ENCODE results near the gene LRP1. TPM values are rescaled to one million over a fixed set of nuclear protein-coding genes. Genes with fewer than 3 reads are reported as not detected.

Gene LRP1
- polyA plus RNA-seq, 1 donor (not counting 4 experiments of a cell fraction or from before 2014, with no cell fraction given) = 4.9 TPM

- FAIRE-seq = peak; percentile 51
- Histone ChIP-seq H3K9me3 (ENCODE audit: control insufficient read depth, low read depth, low read length) (no peaks in the 10 kb centered on the region), H3K4me2 (ENCODE audit: control insufficient read depth, extremely low read depth, insufficient read depth, low read depth, low read length) (peak overlapping the region; percentile 94), H3K4me1 (ENCODE audit: control insufficient read depth, extremely low read depth, insufficient read depth, low read length) (peaks cover 73% of the 10 kb centered on the region), H3K9me1 (ENCODE audit: control insufficient read depth, extremely low read depth, insufficient read depth, low read length) (no peaks in the 10 kb centered on the region), H3K27ac (ENCODE audit: control insufficient read depth, insufficient read depth, low read length) (no peak overlapping the region), H3K36me3 (ENCODE audit: control insufficient read depth in 2 of 2, extremely low read depth in 1 of 2, insufficient read depth in 2 of 2, low read length in 2 of 2) (peaks cover 17 to 24% of the 10 kb centered on the region in 2 experiments), H3K9ac (ENCODE audit: control insufficient read depth, extremely low read depth, insufficient read depth, low read length) (no peak overlapping the region), H3K79me2 (ENCODE audit: control insufficient read depth, insufficient read depth, low read length) (no peaks in the 10 kb centered on the region), H4K20me1 (ENCODE audit: control insufficient read depth, extremely low read depth, insufficient read depth, low read length) (no peaks in the 10 kb centered on the region), H3K4me3 (ENCODE audit: control insufficient read depth in 2 of 3, extremely low read depth in 1 of 3, insufficient read depth in 2 of 3, low read depth in 1 of 3, low read length in 3 of 3) (no peak overlapping the region), H3K27me3 (ENCODE audit: control insufficient read depth, extremely low read depth, insufficient read depth, low read length) (peaks cover 39% of the 10 kb centered on the region), H2AFZ (ENCODE audit: control insufficient read depth, low read length) (no peak overlapping the region)
- no peak for TF ChIP-seq CTCF (optimal IDR thresholded peaks at IDR 0.05 in 1 of 3, IDR thresholded peaks at IDR 0.05 in 1 of 3, conservative IDR thresholded peaks at IDR 0.05 in 1 of 3; ENCODE audit: extremely low read depth in 1 of 3, insufficient read depth in 2 of 3, low read length in 3 of 3)
- no peak for TF ChIP-seq EZH2 (IDR thresholded peaks at IDR 0.05; ENCODE audit: low read length)
- dilution Hi-C loops (cut with MboI; ENCODE audit: extremely low pct_ligation_motif_present, low sequenced_read_pairs) = no loop called here
- no peak for DNase-seq (ENCODE audit: low read depth, low spot score)
Observed at GRCh38 chr12:57237596-57237931, 109.3 kb downstream of the LRP1 start.

- H3K9ac ChIP-seq (ENCODE audit: control insufficient read depth, extremely low read depth, insufficient read depth, low read length) = peak overlapping the region; percentile 44
- H3K4me1 ChIP-seq (ENCODE audit: control insufficient read depth, extremely low read depth, insufficient read depth, low read length) = peaks cover 80% of the 10 kb centered on the region
- peaks cover 11 to 18% of the 10 kb centered on the region in 2 experiments for H3K36me3 ChIP-seq (ENCODE audit: control insufficient read depth in 2 of 2, extremely low read depth in 1 of 2, insufficient read depth in 2 of 2, low read length in 2 of 2)
- FAIRE-seq (no peak), DNase-seq (ENCODE audit: low read depth, low spot score) (no peak)
- TF ChIP-seq CTCF (optimal IDR thresholded peaks at IDR 0.05 in 1 of 3, IDR thresholded peaks at IDR 0.05 in 1 of 3, conservative IDR thresholded peaks at IDR 0.05 in 1 of 3; ENCODE audit: extremely low read depth in 1 of 3, insufficient read depth in 2 of 3, low read length in 3 of 3) (no peak), EZH2 (IDR thresholded peaks at IDR 0.05; ENCODE audit: low read length) (no peak)
- peaks cover 44% of the 10 kb centered on the region for H3K27me3 ChIP-seq (ENCODE audit: control insufficient read depth, extremely low read depth, insufficient read depth, low read length)
- H2AFZ ChIP-seq (ENCODE audit: control insufficient read depth, low read length) = peak overlapping the region; percentile 71
- H3K4me2 ChIP-seq (ENCODE audit: control insufficient read depth, extremely low read depth, insufficient read depth, low read depth, low read length) = peak overlapping the region; percentile 94
- no peaks in the 10 kb centered on the region for H4K20me1 ChIP-seq (ENCODE audit: control insufficient read depth, extremely low read depth, insufficient read depth, low read length)
- H3K79me2 ChIP-seq (ENCODE audit: control insufficient read depth, insufficient read depth, low read length) = no peaks in the 10 kb centered on the region
- dilution Hi-C loops (cut with MboI; ENCODE audit: extremely low pct_ligation_motif_present, low sequenced_read_pairs) = no loop called here
- peak overlapping the region in 2 of 3 experiments; percentile 51 to 71 for H3K4me3 ChIP-seq (ENCODE audit: control insufficient read depth in 2 of 3, extremely low read depth in 1 of 3, insufficient read depth in 2 of 3, low read depth in 1 of 3, low read length in 3 of 3)
- no peaks in the 10 kb centered on the region for H3K9me3 ChIP-seq (ENCODE audit: control insufficient read depth, low read depth, low read length)
- H3K27ac ChIP-seq (ENCODE audit: control insufficient read depth, insufficient read depth, low read length) = no peak overlapping the region
- no peaks in the 10 kb centered on the region for H3K9me1 ChIP-seq (ENCODE audit: control insufficient read depth, extremely low read depth, insufficient read depth, low read length)
Observed at GRCh38 chr12:57237932-57238853, 109.9 kb downstream of the LRP1 start.
